Stimulated activated CD4-positive, alpha-beta T cell treated with anti-CD3 and anti-CD28 coated beads, Interleukin-12 subunit alpha, Interleukin-12 subunit beta, amount 100 ng/mL, for 4 hours (primary cell): ENCODE measurements around the gene ZNF568.

Experiments
- DNase-seq: peaks from one replicate; pipeline ENCODE4 v3.0.0-alpha.2; 2020

ZNF568 gene

GRCh38 chr19:37007587-37008220, 91.6 kb downstream of the ZNF568 start:
- DNase-seq = peak; percentile 33

DNA sequence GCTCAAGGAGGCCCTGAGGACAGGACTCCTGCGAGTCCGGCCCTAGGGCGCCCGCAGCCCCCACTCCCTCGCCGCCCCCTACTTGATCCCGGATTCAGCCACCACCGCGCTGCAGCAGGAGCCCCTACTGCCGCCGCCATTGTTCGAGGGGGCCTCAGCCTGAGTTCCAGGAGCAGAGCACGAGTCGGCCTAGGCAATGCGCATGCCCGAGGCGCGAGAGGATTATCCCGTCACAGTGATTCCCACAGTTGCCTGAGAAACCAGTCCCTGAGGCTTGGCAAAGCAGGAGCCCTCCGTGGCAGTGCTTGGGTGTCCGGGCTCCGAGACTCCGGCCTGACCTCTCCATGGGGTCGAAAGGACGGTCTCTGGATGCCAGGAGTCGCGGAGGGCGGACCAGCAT, 93.7 kb downstream of the ZNF568 start:
- DNase-seq = no peak

DNA sequence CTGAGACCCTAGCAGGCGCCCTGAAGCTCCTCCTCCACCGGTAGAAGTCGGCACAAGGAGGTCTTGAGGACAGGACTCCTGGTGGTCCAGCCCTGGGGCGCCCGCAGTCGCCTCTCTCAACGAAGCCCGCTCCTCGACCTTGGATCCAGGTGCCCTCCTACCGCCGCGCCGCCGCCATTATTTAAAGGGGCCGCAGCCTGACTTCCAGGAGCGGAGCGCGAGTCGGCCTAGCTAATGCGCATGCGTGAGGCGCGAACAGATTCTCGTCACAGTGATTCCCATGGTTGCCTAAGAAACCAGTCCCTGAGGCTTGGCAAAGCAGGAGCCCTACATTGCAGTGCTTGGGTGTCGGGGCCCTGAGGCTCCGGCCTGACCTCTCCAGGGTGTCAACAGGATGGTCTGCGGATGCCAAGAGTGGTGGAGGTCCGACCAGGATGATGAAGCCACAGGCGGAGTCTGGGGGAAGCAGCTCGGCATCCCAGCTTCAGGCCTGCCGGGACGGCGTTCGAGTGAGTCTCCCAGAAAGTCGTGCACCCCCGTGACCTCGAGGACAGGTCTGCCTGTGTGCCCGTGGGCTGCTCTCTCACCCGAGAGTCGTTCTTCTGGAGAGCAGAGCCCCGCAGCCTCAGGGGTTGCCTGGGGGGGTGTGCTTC, 96.1 kb downstream of the ZNF568 start:
- no peak for DNase-seq

GRCh38 chr19:37014456-37014855, 98.3 kb downstream of the ZNF568 start:
- DNase-seq = no peak

DNA sequence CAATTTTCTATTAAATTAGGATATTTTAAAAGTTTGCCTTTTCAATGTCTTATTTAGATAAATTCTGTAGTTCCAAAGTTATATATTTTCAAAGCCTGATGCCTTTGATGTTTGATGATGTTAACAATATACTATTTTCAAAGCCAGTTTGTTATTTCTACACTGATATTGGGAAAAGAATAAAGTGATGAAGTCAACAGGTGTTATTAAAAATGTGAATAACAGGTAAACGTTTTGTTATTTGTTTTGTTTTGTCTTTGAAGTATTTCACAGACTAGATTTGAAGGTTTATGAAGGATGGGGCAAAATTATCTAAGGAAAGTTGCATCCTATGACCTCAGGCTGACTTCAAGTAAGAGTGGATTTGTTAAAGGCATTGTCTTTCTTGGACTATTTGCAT, 129.0 kb downstream of the ZNF568 start:
- DNase-seq = no peak
